ENCODE data around the gene IKZF4.

The IKZF4 gene

DNA sequence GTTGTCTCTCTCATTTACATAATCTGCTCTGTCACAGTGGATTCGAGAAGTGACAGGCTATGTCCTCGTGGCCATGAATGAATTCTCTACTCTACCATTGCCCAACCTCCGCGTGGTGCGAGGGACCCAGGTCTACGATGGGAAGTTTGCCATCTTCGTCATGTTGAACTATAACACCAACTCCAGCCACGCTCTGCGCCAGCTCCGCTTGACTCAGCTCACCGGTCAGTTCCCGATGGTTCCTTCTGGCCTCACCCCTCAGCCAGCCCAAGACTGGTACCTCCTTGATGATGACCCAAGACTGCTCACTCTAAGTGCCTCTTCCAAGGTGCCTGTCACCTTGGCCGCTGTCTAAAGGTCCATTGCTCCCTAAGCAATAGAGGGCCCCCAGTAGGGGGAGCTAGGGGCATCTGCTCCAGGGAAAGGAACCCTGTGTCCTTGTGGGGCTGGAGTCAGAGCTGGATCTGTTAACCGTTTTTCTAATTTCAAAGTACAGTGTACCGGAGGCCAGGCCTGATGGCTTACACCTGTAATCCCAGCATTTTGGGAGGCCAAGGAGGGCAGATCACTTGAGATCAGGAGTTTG, 64.2 kb downstream of the IKZF4 start:
- DNase-seq = peak in 1 of 2 donors; percentile 43

DNA sequence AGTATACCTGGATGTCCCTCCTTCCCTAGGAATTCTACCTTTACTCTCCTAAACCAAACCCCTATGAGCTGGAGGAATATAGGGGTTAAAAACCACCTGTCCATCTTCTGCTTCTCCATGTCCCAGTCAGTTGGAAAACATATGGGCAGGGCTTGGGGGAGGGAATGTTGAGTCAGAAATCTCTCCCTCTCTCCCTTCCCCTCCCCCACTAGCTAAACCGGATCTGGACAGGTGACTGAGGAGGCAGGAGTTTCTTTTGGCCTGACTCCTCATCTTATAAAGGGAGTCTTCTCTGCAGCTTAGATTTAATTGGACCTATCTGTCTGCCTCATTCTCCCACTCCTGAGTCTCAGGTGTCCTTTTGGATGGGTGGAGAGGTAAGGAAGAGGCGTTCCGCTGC, 65.3 kb downstream of the IKZF4 start:
- no peak for DNase-seq

DNA sequence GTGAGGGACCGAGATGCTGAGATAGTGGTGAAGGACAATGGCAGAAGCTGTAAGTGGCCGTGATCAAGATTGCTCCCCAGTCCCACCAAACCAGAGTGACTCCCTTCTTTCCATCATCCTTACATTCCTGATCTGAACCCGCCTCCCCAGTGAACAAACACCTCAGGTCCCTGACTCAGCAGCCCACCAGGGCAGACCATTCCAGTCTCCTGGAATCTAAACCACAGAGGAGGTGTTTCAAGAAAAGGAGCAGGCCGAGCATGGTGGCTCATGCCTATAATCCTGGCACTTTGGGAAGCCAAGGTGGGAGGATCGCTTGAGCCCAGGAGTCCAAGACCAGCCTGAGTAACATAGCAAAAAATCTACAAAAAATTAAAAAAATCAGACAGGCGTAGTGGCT, 65.8 kb downstream of the IKZF4 start:
- no peak for DNase-seq

DNA sequence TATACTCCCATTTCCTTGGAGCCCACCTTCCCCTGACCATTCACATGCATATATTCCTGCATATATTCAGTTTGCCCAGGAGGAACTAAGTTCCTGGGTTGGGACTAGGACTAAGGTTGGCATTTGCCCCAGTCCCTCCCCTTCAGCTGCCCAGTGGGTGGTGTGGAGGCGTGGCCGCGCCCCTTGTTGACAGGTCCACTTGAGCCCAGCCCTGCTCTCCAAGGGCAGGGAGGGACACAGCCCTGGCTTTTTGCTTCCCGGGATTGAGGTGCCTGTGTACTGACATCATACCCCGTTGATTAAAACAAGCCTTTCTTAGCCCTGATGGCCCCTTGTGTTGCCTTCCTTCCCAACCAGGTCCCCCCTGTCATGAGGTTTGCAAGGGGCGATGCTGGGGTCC, 66.4 kb downstream of the IKZF4 start:
- DNase-seq = no peak
